Right lobe of liver (tissue), 6 donors: ENCODE results near the gene MGP. TPM values are rescaled to one million over a fixed set of nuclear protein-coding genes. Genes with fewer than 3 reads are reported as not detected.

ENCODE experiments used
- ATAC-seq, 4 donors: fragments of 200-7000 bp; cut with Tn5 transposase; one replicate each; pipeline ENCODE4 v1.9.1; 2020; ENCODE audit warnings: mild to moderate bottlenecking in 4 of 4, moderate library complexity in 4 of 4
- DNase-seq, 3 donors: peaks; one replicate each; pipeline ENCODE4 v3.0.0-alpha.2; 2020
- H3K27ac ChIP-seq, 3 donors: fragments of 200-600 bp; one replicate each; pipeline ENCODE4 v1.8.0; 2022
- H3K27me3 ChIP-seq, 2 donors: fragments of 200-600 bp; one replicate each; pipeline ENCODE4 v1.8.0; 2022
- H3K36me3 ChIP-seq, 4 donors: fragments of 200-600 bp; sonication (generic) in 1 of 4; one replicate each; pipeline versions ENCODE4 v1.5.1 to v1.8.0; 2017 to 2022; ENCODE audit warnings: control low read depth in 1 of 4
- H3K4me1 ChIP-seq, 4 donors: fragments of 200-600 bp; sonication (generic) in 1 of 4; one replicate each; pipeline versions ENCODE4 v1.5.1 to v1.8.0; 2017 to 2022; ENCODE audit warnings: control low read depth in 1 of 4
- H3K4me3 ChIP-seq, 3 donors: fragments of 200-600 bp; one replicate each; pipeline ENCODE4 v1.8.0; 2022
- H3K9me3 ChIP-seq, 4 donors: fragments of 200-600 bp; sonication (generic) in 1 of 4; one replicate each; pipeline versions ENCODE4 v1.5.1 to v1.8.0; 2017 to 2022; ENCODE audit warnings: control low read depth in 1 of 4
- POLR2A ChIP-seq: fragments of 450-650 bp; IDR thresholded peaks from one replicate; pipeline ENCODE4 v1.6.1; 2017; ENCODE audit warnings: antibody characterized with exemption, mild to moderate bottlenecking
- WGBS: methylation state at CpG from one replicate; pipeline ENCODE4 v1.1.6; 2018; ENCODE audit warnings: low coverage, low lambda C conversion rate; ENCODE audit not compliant: insufficient coverage; ENCODE audit errors: missing lambda C conversion rate; 5-methylcytosine and 5-hydroxymethylcytosine counted together
- intact Hi-C, 2 donors: fragments of 100-400 bp; cut with DNase I; formaldehyde crosslinking; loops; one replicate each; pipeline versions ENCODE4 v1.11.2 to v1.14.1; 2022
- total RNA-seq, 6 experiments: library from RNA; depleted of rRNA in 2 of 6; stranded (reverse); fragments of >200 nt in 2 of 6; fragmentation: NEBNext Ultra II Directional in 3 of 6; extraction: Animal tissue kit (Norgen Biotek cat#: 25700) in 3 of 6; gene quantifications; one replicate each; pipeline versions ENCODE4 v1.1.0 to v1.2.4, GENCODE V29; 2016 to 2023
- TF ChIP-seq, protein P1 (sequence below), 4 donors: fragments of 200-600 bp in 3 of 4; fragments of 450-650 bp in 1 of 4; IDR thresholded peaks; one replicate each; pipeline versions ENCODE4 v1.5.1 to v1.8.0; 2016 to 2022; ENCODE audit warnings: antibody characterized with exemption in 4 of 4, mild to moderate bottlenecking in 2 of 4
- donor health status: DM: no; HTN: yes; CAD: no.
- donor health status: DM: no; HTN: no; CAD: no.
- donor health status: DM: no; HTN: no; CAD: no.
- donor health status: DM: no; HTN: yes; CAD: no.
- donor health status: DM: no; HTN: yes; CAD: no.

MGP gene
- total RNA-seq, 6 experiments from 2014 or later: 4.7 to 15.1 (median 7.1) TPM

GRCh38 chr12:14833952-14834351, 51.7 kb downstream of the MGP start:
- Histone ChIP-seq H3K36me3 (peaks cover 0 to under 1% (median 0%) of the 10 kb centered on the region in 4 donors), H3K27me3 (no peaks in the 10 kb centered on the region), H3K4me1 (peaks cover 0 to 20% (median 12%) of the 10 kb centered on the region in 4 donors), H3K9me3 (no peaks in the 10 kb centered on the region), H3K4me3 (no peak overlapping the region), H3K27ac (peak overlapping the region in 2 of 3 donors; percentile 18 to 33)
- 22% methylated on average over 1 of the region's 1 CpG for WGBS
- TF ChIP-seq POLR2A: no peak
- TF ChIP-seq, protein P1, sequence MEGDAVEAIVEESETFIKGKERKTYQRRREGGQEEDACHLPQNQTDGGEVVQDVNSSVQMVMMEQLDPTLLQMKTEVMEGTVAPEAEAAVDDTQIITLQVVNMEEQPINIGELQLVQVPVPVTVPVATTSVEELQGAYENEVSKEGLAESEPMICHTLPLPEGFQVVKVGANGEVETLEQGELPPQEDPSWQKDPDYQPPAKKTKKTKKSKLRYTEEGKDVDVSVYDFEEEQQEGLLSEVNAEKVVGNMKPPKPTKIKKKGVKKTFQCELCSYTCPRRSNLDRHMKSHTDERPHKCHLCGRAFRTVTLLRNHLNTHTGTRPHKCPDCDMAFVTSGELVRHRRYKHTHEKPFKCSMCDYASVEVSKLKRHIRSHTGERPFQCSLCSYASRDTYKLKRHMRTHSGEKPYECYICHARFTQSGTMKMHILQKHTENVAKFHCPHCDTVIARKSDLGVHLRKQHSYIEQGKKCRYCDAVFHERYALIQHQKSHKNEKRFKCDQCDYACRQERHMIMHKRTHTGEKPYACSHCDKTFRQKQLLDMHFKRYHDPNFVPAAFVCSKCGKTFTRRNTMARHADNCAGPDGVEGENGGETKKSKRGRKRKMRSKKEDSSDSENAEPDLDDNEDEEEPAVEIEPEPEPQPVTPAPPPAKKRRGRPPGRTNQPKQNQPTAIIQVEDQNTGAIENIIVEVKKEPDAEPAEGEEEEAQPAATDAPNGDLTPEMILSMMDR (IDR thresholded peaks at IDR 0.05): no peak
- peak in 3 of 4 donors; percentile 12 to 34 (median 14) for ATAC-seq
- no peak for DNase-seq
- intact Hi-C loops: no loop called here

GRCh38 chr12:14833336-14833735, 52.3 kb downstream of the MGP start:
- Histone ChIP-seq H3K27me3 (no peaks in the 10 kb centered on the region), H3K4me1 (peaks cover 0 to 19% (median 11%) of the 10 kb centered on the region in 4 donors), H3K9me3 (no peaks in the 10 kb centered on the region), H3K27ac (peak overlapping the region in 2 of 3 donors; percentile 6 to 33), H3K4me3 (no peak overlapping the region), H3K36me3 (no peaks in the 10 kb centered on the region)
- TF ChIP-seq, protein P1 (IDR thresholded peaks at IDR 0.05): no peak
- no peak for TF ChIP-seq POLR2A
- DNase-seq (no peak), ATAC-seq (peak; percentile 48 to 77 (median 58))
- intact Hi-C loops: no loop called here
- WGBS: 21% methylated on average over 3 of the region's 3 CpGs

Other genes starting within 250 kb of the MGP start
- under 1 TPM in 1 of 6 experiments, not detected in 5; 0.10 TPM for gene GUCY2C, start 189.3 kb downstream of the MGP start, total RNA-seq
- gene WBP11, start 82.4 kb downstream of the MGP start, total RNA-seq: 10 to 100 TPM in 4 of 6 experiments, 1 to 10 TPM in 2; 8.6 to 24.9 (median 16.9) TPM
- under 1 TPM; 0.37 to 0.91 (median 0.74) TPM for gene C12orf60, start 82.2 kb downstream of the MGP start, total RNA-seq
- gene SMCO3, start 71.7 kb downstream of the MGP start, total RNA-seq: under 1 TPM in 5 of 6 experiments, not detected in 1; 0.24 to 0.68 (median 0.40) TPM
- gene ART4, start 42.3 kb downstream of the MGP start, total RNA-seq: 10 to 100 TPM; 19.6 to 43.5 (median 25.1) TPM
- gene ERP27, start 52.7 kb upstream of the MGP start, total RNA-seq: 1 to 10 TPM in 1 of 6 experiments, under 1 TPM in 3, not detected in 2; 0.26 to 1.0 (median 0.39) TPM
- 10 to 100 TPM; 17.2 to 58.1 (median 31.9) TPM for gene ARHGDIB, start 75.7 kb upstream of the MGP start, total RNA-seq
- gene PDE6H, start 87.2 kb upstream of the MGP start, total RNA-seq: not detected